GM21737 (cell line): ENCODE data around the gene M6PR.

Source experiments
- ATAC-seq: cut with Tn5 transposase; IDR thresholded peaks from one replicate; pipeline ENCODE4 v1.9.1; 2021; ENCODE audit warnings: mild to moderate bottlenecking, moderate library complexity; ENCODE audit not compliant: unreplicated experiment

The M6PR gene

GRCh38 chr12:8949342-8950220 lies at the start of gene M6PR:
M6PR (minus strand) TSS chr12:8949645; CDS start chr12:8946404, 3,241 bp downstream.
- ATAC-seq: peak; percentile 79

GRCh38 chr12:8996682-8997405 lies 47.4 kb upstream of the M6PR start:
- ATAC-seq: peak; percentile 97

GRCh38 chr12:8995021-8995775 lies 45.8 kb upstream of the M6PR start:
- no peak for ATAC-seq

GRCh38 chr12:8993827-8994226 lies 44.4 kb upstream of the M6PR start:
- ATAC-seq: no peak

- no peak for ATAC-seq
These were observed 42.2 kb upstream of the M6PR start for GRCh38 chr12:8991371-8992345.

- no peak for ATAC-seq
These were observed 40.0 kb upstream of the M6PR start, which contains the start of gene KLRG1 for GRCh38 chr12:8989413-8989812. KLRG1 (plus strand) TSS chr12:8989546; CDS start chr12:8989636, 90 bp downstream.

- no peak for ATAC-seq
These were observed 38.2 kb upstream of the M6PR start for GRCh38 chr12:8987685-8988084.

- ATAC-seq: no peak
These were observed 37.7 kb upstream of the M6PR start for GRCh38 chr12:8987163-8987562.

- ATAC-seq: no peak
These were observed 35.8 kb upstream of the M6PR start for GRCh38 chr12:8985213-8985754.

GRCh38 chr12:8980137-8980536 lies 30.7 kb upstream of the M6PR start:
- ATAC-seq: no peak

- ATAC-seq: no peak
These were observed 21.0 kb upstream of the M6PR start for GRCh38 chr12:8970432-8970831.

GRCh38 chr12:8969861-8970411 lies 20.5 kb upstream of the M6PR start:
- ATAC-seq: no peak

- no peak for ATAC-seq
These were observed 19.3 kb upstream of the M6PR start for GRCh38 chr12:8968761-8969160.

GRCh38 chr12:8960176-8960575 lies 10.7 kb upstream of the M6PR start:
- no peak for ATAC-seq

- ATAC-seq: no peak
These were observed 8.6 kb upstream of the M6PR start for GRCh38 chr12:8958066-8958465.

GRCh38 chr12:8957561-8957960 lies 8.1 kb upstream of the M6PR start:
- no peak for ATAC-seq

- ATAC-seq: no peak
These were observed 7.3 kb upstream of the M6PR start for GRCh38 chr12:8956772-8957171.

- no peak for ATAC-seq
These were observed 6.6 kb upstream of the M6PR start for GRCh38 chr12:8956073-8956472.

GRCh38 chr12:8953773-8954402 lies 4.4 kb upstream of the M6PR start:
- no peak for ATAC-seq
